ENCODE data around the gene CEP70.
"Not testable (repeated sequence)": the region's sequence is repeated elsewhere in the genome, so short reads cannot be mapped to it uniquely, and the experiment has no call there.

The CEP70 gene

DNA sequence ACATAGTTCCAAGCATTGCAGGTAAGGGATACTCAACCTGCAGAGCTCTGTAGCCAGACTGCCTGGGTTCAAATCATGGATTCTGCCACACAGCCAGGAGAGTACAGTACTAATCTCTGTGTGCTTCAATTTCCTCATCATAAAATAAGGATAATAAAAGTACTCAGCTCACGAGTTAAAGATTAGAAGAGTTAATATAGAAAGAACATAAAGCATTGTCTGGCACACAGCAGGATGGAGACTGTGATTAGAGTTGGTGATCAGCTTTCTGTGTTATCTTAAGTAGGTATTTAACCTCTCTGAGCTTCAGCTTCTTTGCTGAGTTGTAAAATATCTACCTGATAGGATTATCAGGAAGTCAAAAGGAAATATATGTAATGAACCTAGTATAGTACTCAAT, 2.7 kb downstream of the CEP70 start:
- no peak for DNase-seq (ENCODE audit: low read depth, low spot score)

DNA sequence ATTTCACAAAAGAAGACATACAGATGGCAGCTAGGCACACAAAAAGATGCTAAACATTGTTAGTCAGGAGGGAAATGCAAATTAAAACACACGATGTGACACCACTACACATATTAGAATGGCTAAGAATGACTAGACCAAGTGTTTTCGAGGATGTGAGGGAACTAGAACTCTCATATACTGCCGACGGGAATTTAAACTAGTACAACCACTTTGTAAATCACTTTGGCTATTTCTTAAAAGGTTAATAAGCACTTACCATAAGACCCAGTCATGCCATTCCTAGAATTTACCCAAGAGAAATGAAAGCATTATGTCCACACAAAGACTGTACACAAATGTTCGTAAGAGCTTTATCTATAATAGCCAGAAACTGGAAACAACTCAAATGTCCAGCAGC, 5.6 kb downstream of the CEP70 start:
- DNase-seq (ENCODE audit: low read depth, low spot score): no peak

GRCh38 chr3:138587374-138587773, 6.7 kb downstream of the CEP70 start:
- DNase-seq (ENCODE audit: low read depth, low spot score): no peak

DNA sequence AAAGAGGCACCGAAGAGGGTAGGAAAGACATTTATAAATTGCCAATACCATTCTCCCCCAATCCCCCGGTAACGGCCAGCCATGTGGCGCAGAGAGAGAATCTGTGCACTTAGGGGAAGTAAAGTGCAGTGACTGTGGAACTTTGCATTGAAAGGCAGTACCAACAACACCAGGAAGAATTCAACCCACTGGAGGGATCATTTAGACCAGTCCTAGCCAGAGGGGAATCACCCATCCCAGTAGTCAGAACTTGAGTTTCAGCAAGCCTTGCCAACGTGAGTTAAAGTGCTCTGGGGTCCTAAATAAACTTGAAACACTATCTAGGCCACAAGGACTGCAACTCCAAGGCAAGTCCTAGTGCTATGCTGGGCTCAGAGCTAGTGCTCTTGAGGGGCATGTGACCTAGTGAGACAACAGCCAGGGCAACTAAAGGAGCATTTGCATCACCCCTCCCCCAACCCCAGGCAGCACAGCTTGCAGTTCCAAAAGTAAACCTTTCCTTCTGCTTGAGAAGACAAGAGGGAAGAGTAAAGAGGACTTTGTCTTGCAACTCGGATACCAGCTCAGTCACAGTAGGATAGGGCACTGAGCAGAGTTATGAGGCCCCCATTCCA, 15.0 kb downstream of the CEP70 start:
- DNase-seq (ENCODE audit: low read depth, low spot score): peak; percentile 56

DNA sequence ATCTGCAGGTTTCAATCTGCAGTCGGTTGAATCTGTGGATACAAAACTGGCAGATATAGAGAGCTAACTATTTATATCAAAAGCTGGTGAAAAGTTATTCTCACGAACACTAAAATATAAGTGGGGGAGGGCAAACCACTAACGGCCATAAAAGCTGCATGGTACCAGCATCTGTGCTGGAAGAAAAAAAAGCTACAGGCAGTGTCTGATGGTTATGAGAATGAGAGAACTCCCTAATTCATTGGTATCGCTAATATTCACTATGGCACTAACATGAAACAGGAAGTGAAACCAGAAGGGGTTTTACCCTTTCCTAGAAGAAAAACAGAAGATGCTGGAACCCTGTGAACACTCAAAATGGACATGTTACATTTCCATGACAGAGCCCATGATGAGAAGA, 15.9 kb downstream of the CEP70 start:
- no peak for DNase-seq (ENCODE audit: low read depth, low spot score)

DNA sequence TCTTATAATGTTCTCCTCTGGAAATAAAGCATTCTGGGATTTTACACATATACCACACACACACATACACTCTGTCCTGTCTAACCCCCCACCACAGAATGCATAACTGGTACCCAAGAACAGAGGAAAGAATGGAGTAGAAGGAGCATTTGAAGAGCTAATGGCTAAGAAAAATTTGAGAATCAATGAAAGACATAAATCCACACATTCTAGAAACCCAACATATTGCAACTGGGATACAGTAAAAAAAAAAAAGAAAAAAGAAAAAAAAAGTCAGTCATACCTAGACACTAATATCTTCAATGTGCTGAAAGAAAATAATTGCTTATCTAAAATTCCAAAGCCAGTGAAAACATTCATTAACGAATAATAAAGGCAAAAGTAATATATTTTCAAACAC, 20.9 kb downstream of the CEP70 start:
- no peak for DNase-seq (ENCODE audit: low read depth, low spot score)

- not testable (repeated sequence) for DNase-seq (ENCODE audit: low read depth, low spot score)
Observed at GRCh38 chr3:138569624-138570023, 24.4 kb downstream of the CEP70 start.

DNA sequence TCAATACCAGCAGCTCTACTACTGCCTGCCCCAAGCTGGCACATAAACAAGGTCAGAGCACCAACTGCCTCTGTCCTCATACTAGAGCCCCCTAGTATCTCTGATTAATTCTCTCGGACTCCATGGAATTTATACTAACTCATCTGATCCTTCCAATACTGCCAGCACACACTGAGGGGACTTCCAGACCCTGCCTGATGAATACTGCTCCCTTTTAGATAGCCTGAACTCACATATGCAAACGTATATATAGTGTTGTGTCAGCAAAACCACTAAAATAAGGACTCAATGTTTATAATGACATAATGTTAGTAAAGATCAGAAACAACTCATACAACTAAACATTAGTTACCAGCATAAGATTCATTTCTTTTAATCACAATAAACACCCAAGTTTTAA, 25.0 kb downstream of the CEP70 start:
- no peak for DNase-seq (ENCODE audit: low read depth, low spot score)

- no peak for DNase-seq (ENCODE audit: low read depth, low spot score)
Observed at GRCh38 chr3:138567403-138567802, 26.7 kb downstream of the CEP70 start.

DNA sequence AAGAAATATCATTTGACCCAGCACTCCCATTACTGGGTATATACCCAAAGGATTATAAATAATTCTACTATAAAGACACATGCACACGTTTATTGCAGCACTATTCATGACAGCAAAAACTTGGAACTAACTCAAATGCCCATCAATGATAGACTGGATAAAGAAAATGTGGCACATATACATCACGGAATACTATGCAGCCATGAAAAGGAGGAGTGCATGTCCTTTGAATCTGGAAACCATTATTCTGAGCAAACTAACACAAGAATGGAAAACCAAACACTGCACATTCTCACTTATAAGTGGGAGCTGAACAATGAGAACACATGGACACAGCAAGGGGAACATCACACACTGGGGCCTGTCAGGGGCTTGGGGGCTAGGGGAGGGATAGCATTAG, 27.8 kb downstream of the CEP70 start:
- not testable (repeated sequence) for DNase-seq (ENCODE audit: low read depth, low spot score)

GRCh38 chr3:138562902-138563301, 31.2 kb downstream of the CEP70 start:
- DNase-seq (ENCODE audit: low read depth, low spot score): not testable (repeated sequence)

- DNase-seq (ENCODE audit: low read depth, low spot score): no peak
Observed at GRCh38 chr3:138560501-138560900, 33.6 kb downstream of the CEP70 start.

GRCh38 chr3:138559134-138559533, 34.9 kb downstream of the CEP70 start:
- no peak for DNase-seq (ENCODE audit: low read depth, low spot score)

- not testable (repeated sequence) for DNase-seq (ENCODE audit: low read depth, low spot score)
Observed at GRCh38 chr3:138554775-138555174, 39.3 kb downstream of the CEP70 start.

- not testable (repeated sequence) for DNase-seq (ENCODE audit: low read depth, low spot score)
Observed at GRCh38 chr3:138550958-138551357, 43.1 kb downstream of the CEP70 start.

DNA sequence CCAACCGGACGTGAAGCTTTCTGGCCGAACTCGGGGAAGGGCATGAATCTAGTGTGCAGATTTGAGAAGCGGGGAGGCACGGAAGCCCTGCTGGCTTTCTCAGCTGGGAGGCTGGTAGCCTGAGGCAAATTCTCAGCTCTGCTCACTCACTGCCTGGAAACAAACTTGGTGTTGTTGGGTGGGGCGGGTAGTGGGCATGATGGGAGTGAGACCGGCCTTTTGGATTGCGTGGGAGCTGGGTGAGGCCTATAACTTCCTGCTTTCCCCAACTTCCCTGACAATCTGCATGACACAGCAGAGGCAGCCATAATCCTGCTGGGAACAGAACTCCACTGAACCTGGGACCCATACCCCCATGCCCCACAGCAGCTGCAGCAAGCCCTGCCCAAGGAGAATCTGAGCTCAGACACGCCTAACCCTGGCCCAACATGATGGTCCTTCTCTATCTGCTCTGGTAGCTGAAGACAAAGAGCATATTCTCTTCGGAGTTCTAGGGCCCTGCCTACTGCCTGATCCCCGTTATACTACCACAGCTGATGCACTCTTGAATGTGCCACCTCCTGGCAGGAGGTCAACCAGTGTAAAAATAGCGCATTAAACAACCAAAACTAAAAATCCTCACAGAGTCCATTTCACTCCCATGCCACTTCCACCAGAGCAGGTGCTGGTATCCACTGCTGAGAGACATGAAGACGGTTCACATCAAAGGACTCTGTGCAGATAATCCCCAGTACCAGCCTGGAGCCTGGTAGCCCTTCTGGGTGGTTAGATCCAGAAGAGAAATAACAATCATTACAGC, 44.7 kb downstream of the CEP70 start:
- peak; percentile 12 for DNase-seq (ENCODE audit: low read depth, low spot score)

GRCh38 chr3:138547342-138547975, 46.6 kb downstream of the CEP70 start:
- no peak for DNase-seq (ENCODE audit: low read depth, low spot score)

DNA sequence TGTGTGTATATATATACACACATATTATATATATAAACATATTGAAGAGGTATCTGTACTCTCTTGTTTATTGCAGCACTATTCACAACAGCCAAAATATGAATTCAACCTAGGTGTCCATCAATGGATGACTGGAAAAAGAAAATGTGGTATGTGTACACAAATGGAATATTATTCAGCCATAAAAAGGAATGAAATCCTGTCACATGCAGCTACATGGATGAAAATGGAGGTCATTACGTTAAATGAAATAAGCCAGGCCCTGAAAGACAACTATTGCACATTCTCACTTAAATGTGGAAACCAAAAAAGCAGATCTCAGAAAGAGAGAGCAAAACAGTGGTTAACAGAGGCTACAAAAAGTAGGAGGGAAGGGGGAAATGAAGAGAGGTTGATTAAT, 49.5 kb downstream of the CEP70 start:
- no peak for DNase-seq (ENCODE audit: low read depth, low spot score)

GRCh38 chr3:138542977-138543376, 51.1 kb downstream of the CEP70 start:
- DNase-seq (ENCODE audit: low read depth, low spot score): no peak

DNA sequence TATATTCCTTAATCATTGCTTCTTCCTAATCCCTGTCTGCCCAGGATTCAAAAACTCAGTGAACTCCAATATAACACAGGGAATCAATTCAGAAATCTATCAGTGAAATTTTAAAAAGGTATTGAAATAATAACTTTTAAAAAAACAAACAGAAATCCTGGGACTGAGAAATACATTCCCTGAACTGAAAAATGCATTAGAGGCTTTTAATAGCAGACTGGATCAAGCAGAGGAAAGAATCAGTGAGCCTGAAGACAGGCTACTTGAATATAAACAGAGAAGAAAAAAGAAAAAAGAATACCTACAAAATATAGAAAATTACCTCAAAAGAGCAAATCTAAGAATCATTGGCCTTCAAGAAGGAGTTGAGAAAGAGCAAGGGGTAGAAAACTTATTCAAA, 54.7 kb downstream of the CEP70 start:
- no peak for DNase-seq (ENCODE audit: low read depth, low spot score)

DNA sequence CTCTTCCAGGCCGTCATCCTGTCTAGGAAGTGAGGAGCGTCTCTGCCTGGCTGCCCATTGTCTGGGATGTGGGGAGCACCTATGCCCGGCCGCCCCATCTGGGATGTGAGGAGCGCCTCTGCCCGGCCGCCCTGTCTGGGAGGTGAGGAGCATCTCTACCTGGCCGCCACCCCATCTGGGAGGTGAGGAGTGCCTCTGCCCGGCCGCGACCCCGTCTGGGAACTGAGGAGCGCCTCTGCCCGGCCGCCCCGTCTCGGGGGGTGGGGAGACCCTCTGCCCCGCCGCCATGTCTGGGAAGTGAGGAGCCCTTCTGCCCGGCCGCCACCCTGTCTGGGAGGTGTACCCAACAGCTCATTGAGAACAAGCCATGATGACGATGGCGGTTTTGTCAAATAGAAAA, 72.6 kb downstream of the CEP70 start:
- not testable (repeated sequence) for DNase-seq (ENCODE audit: low read depth, low spot score)

DNA sequence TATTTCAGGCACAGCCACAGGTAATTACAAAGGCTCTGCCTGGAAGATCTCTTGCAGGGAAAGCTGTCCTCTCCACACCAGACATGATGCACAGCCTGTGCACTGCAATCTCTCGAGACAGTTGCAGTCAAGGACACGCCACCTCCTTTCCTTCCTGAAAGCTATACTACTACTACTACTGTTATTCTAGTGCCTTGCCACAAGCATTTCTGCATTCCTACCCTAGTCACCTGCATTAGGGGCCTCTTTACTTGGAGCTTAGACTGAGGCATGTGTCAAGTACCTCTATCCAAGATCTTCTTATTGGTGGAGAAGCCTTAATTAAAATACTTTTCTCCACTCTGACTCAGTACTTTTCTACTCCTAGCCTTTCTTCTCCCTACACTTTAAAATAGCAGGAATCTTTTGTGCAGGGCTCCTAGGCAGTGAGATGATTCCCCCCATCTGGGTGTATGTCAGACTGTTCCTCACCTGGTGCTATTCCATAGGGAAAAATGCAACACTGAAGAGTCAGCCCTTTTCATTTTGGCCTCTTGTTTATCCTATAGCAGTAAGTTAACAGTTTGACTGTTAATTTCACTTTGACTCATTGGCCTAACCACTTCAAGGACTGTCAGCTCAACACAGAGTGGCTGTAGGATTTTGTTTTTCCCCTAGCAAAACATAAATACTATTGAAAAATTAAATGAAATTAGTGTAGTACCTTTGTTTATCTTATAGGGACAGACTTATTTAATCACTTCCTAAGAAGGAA, 80.8 kb downstream of the CEP70 start:
- DNase-seq (ENCODE audit: low read depth, low spot score): no peak
